Right atrium auricular region (tissue), 2 donors: ENCODE data around the gene RAPGEF1. TPM values are rescaled to one million over a fixed set of nuclear protein-coding genes. Genes with fewer than 3 reads are reported as not detected.
A peak's percentile ranks its signal among the peaks of the same experiment; 100 is the strongest.
"Not testable (repeated sequence)": the region's sequence is repeated elsewhere in the genome, so short reads cannot be mapped to it uniquely, and the experiment has no call there.

Source experiments
- DNase-seq: peaks from one replicate; pipeline ENCODE4 v3.0.0-alpha.2; 2019; ENCODE audit warnings: low spot score
- H3K27ac ChIP-seq, 2 donors: fragments of 200-600 bp; sonication (generic); 1 replicate in 1 of 2; 2 replicates in 1 of 2; pipeline ENCODE4 v1.5.1; 2016 to 2019
- H3K27me3 ChIP-seq, 2 donors: fragments of 200-600 bp; sonication (generic); one replicate each; pipeline versions ENCODE4 v1.5.1 to v1.6.0; 2017 to 2019
- H3K36me3 ChIP-seq: fragments of 200-600 bp; sonication (generic); one replicate; pipeline ENCODE4 v1.5.1; 2016
- H3K4me1 ChIP-seq, 2 donors: fragments of 200-600 bp; sonication (generic); one replicate each; pipeline versions ENCODE4 v1.5.1 to v1.6.0; 2017 to 2019
- H3K4me3 ChIP-seq, 2 donors: fragments of 200-600 bp; sonication (generic); 1 replicate in 1 of 2; 2 replicates in 1 of 2; pipeline ENCODE4 v1.5.1; 2017 to 2019; ENCODE audit warnings: mild to moderate bottlenecking in 1 of 2, moderate library complexity in 1 of 2
- H3K9me3 ChIP-seq, 2 donors: fragments of 200-600 bp; sonication (generic); one replicate each; pipeline ENCODE4 v1.5.1; 2019
- CTCF ChIP-seq, 2 donors: fragments of 200-600 bp; sonication (generic); IDR thresholded peaks; one replicate each; pipeline ENCODE4 v1.5.1; 2019; ENCODE audit warnings: antibody characterized with exemption in 2 of 2
- total RNA-seq, 2 donors: library from RNA; depleted of rRNA; stranded (reverse); fragments of >200 nt; gene quantifications; one replicate each; pipeline ENCODE4 v1.1.0, GENCODE V29; 2016

The RAPGEF1 gene
- total RNA-seq, 2 donors from 2014 or later: 59.5 to 65.1 TPM

- Histone ChIP-seq H3K27ac (peak overlapping the region; percentile 81 to 86), H3K27me3 (no peaks in the 10 kb centered on the region), H3K9me3 (no peaks in the 10 kb centered on the region), H3K36me3 (no peaks in the 10 kb centered on the region), H3K4me1 (peaks cover 0 to 83% of the 10 kb centered on the region in 2 donors), H3K4me3 (no peak overlapping the region)
- TF ChIP-seq CTCF (IDR thresholded peaks at IDR 0.05): no peak
- DNase-seq: no peak
Measured at GRCh38 chr9:131713016-131713415, 26.9 kb downstream of the RAPGEF1 start.

GRCh38 chr9:131712151-131712716 lies 27.6 kb downstream of the RAPGEF1 start:
- no peak for DNase-seq
- no peak overlapping the region for H3K4me3 ChIP-seq
- peak overlapping the region; percentile 2 to 81 for H3K27ac ChIP-seq
- H3K27me3 ChIP-seq: no peaks in the 10 kb centered on the region
- peaks cover 0 to 83% of the 10 kb centered on the region in 2 donors for H3K4me1 ChIP-seq
- no peak for TF ChIP-seq CTCF (IDR thresholded peaks at IDR 0.05)
- no peaks in the 10 kb centered on the region for H3K36me3 ChIP-seq
- no peaks in the 10 kb centered on the region for H3K9me3 ChIP-seq

GRCh38 chr9:131709771-131710431 lies 30.0 kb downstream of the RAPGEF1 start:
- H3K4me1 ChIP-seq: peaks cover 0 to 80% of the 10 kb centered on the region in 2 donors
- DNase-seq: no peak
- H3K36me3 ChIP-seq: no peaks in the 10 kb centered on the region
- no peaks in the 10 kb centered on the region for H3K9me3 ChIP-seq
- no peak for TF ChIP-seq CTCF (IDR thresholded peaks at IDR 0.05)
- peak overlapping the region; percentile 15 to 38 for H3K4me3 ChIP-seq
- peak overlapping the region; percentile 68 to 80 for H3K27ac ChIP-seq
- no peaks in the 10 kb centered on the region for H3K27me3 ChIP-seq

GRCh38 chr9:131709010-131709770 lies 30.7 kb downstream of the RAPGEF1 start:
- not testable (repeated sequence) for H3K36me3 ChIP-seq, H3K9me3 ChIP-seq, DNase-seq, H3K27me3 ChIP-seq
- Histone ChIP-seq H3K27ac (peak overlapping the region; percentile 68 to 80), H3K4me3 (peak overlapping the region; percentile 15 to 38), H3K4me1 (peaks cover 0 to 87% of the 10 kb centered on the region in 2 donors)

- no peaks in the 10 kb centered on the region for H3K27me3 ChIP-seq
- H3K9me3 ChIP-seq: no peaks in the 10 kb centered on the region
- peaks cover 0 to 88% of the 10 kb centered on the region in 2 donors for H3K4me1 ChIP-seq
- no peak for TF ChIP-seq CTCF (IDR thresholded peaks at IDR 0.05)
- peak overlapping the region; percentile 15 to 38 for H3K4me3 ChIP-seq
- peak overlapping the region; percentile 68 to 80 for H3K27ac ChIP-seq
- DNase-seq: peak; percentile 91
- no peaks in the 10 kb centered on the region for H3K36me3 ChIP-seq
Measured at GRCh38 chr9:131708226-131709002, 31.5 kb downstream of the RAPGEF1 start.
